Measurements from ENCODE around the gene PSME2. TPM values are rescaled to one million over a fixed set of nuclear protein-coding genes. Genes with fewer than 3 reads are reported as not detected.

Gene PSME2
- polyA plus RNA-seq (2013, experiment 1 of 2) = 96.5 TPM
- 93.0 TPM for polyA plus RNA-seq (2013, experiment 2 of 2)

- no peak within 1 kb of the TSS for H4K5ac ChIP-seq (ENCODE audit: low read length)
- peaks cover 20% of the 10 kb centered on the region for H3K79me1 ChIP-seq (ENCODE audit: low read length)
- peaks cover 8% of the 10 kb centered on the region for H3K4me1 ChIP-seq (ENCODE audit: control insufficient read depth, low read depth, low read length)
- peak within 1 kb of the TSS; percentile 98 for H3K9ac ChIP-seq (ENCODE audit: low read length)
- H3K18ac ChIP-seq (ENCODE audit: low read length) = peak within 1 kb of the TSS; percentile 43
- H2BK120ac ChIP-seq (ENCODE audit: low read depth, low read length) = no peak within 1 kb of the TSS
- no CpG with 5 or more reads among the region's 25 CpGs for WGBS (ENCODE audit: extremely low coverage, insufficient coverage, low lambda C conversion rate)
- no peak within 1 kb of the TSS for H4K8ac ChIP-seq (ENCODE audit: low read depth, low read length)
- no peak within 1 kb of the TSS for H3K4ac ChIP-seq (ENCODE audit: low read depth, low read length)
- H3K36me3 ChIP-seq (ENCODE audit: control insufficient read depth, insufficient read depth, low read length) = peaks cover 8% of the 10 kb centered on the region
- no peaks in the 10 kb centered on the region for H3K27me3 ChIP-seq (ENCODE audit: insufficient read depth, low read length, poor library complexity)
- peak within 1 kb of the TSS; percentile 82 for H3K27ac ChIP-seq (ENCODE audit: low read depth, low read length)
- peaks cover 16% of the 10 kb centered on the region for H3K79me2 ChIP-seq (ENCODE audit: control insufficient read depth, insufficient read depth, low read length)
- H3K56ac ChIP-seq (ENCODE audit: low read length) = peak within 1 kb of the TSS; percentile 98
- peak; percentile 99 for DNase-seq
- H3K23ac ChIP-seq (ENCODE audit: low read length) = no peak within 1 kb of the TSS
- H2BK5ac ChIP-seq (ENCODE audit: low read length) = peak within 1 kb of the TSS; percentile 80
- no peak within 1 kb of the TSS for H2AK5ac ChIP-seq (ENCODE audit: low read length)
- no peak within 1 kb of the TSS for H2BK15ac ChIP-seq (replicated peaks; ENCODE audit: low read depth)
- H3K4me3 ChIP-seq (ENCODE audit: low read length) = peak within 1 kb of the TSS; percentile 96
- H3K4me2 ChIP-seq (ENCODE audit: low read length) = peak within 1 kb of the TSS; percentile 98
These were observed at the start of gene PSME2 for GRCh38 chr14:24146453-24146977. Gene PSME2, minus strand, starts transcription at chr14:24146610. Its CDS starts 29 bp downstream, at chr14:24146581.

- H3K27me3 ChIP-seq (ENCODE audit: insufficient read depth, low read length, poor library complexity) = no peaks in the 10 kb centered on the region
These were observed 49.0 kb upstream of the PSME2 start, which contains the start of gene TM9SF1 for GRCh38 chr14:24195186-24196070. Gene TM9SF1, minus strand, starts transcription at chr14:24195441. Its CDS starts 422 bp downstream, at chr14:24195019.

GRCh38 chr14:24194873-24195185 lies 48.4 kb upstream of the PSME2 start:
- H3K4me3 ChIP-seq (ENCODE audit: low read length) = peak overlapping the region; percentile 64
- H2BK5ac ChIP-seq (ENCODE audit: low read length) = no peak overlapping the region
- peak overlapping the region; percentile 92 for H3K27ac ChIP-seq (ENCODE audit: low read depth, low read length)
- peak overlapping the region; percentile 61 for H3K4me2 ChIP-seq (ENCODE audit: low read length)
- H2BK15ac ChIP-seq (replicated peaks; ENCODE audit: low read depth) = no peak overlapping the region
- H3K4me1 ChIP-seq (ENCODE audit: control insufficient read depth, low read depth, low read length) = no peaks in the 10 kb centered on the region
- H3K4ac ChIP-seq (ENCODE audit: low read depth, low read length) = peak overlapping the region; percentile 66
- peak overlapping the region; percentile 71 for H3K18ac ChIP-seq (ENCODE audit: low read length)
- H4K8ac ChIP-seq (ENCODE audit: low read depth, low read length) = peak overlapping the region; percentile 41
- WGBS (ENCODE audit: extremely low coverage, insufficient coverage, low lambda C conversion rate) = no CpG with 5 or more reads among the region's 8 CpGs
- no peak overlapping the region for H2BK120ac ChIP-seq (ENCODE audit: low read depth, low read length)
- no peak overlapping the region for H4K5ac ChIP-seq (ENCODE audit: low read length)
- H3K56ac ChIP-seq (ENCODE audit: low read length) = peak overlapping the region; percentile 97
- no peak overlapping the region for H3K23ac ChIP-seq (ENCODE audit: low read length)
- H3K27me3 ChIP-seq (ENCODE audit: insufficient read depth, low read length, poor library complexity) = no peaks in the 10 kb centered on the region
- H3K79me2 ChIP-seq (ENCODE audit: control insufficient read depth, insufficient read depth, low read length) = no peaks in the 10 kb centered on the region
- H3K9ac ChIP-seq (ENCODE audit: low read length) = peak overlapping the region; percentile 96
- peaks cover 4% of the 10 kb centered on the region for H3K36me3 ChIP-seq (ENCODE audit: control insufficient read depth, insufficient read depth, low read length)
- DNase-seq = no peak
- no peak overlapping the region for H2AK5ac ChIP-seq (ENCODE audit: low read length)
- H3K79me1 ChIP-seq (ENCODE audit: low read length) = no peaks in the 10 kb centered on the region

More at GRCh38 chr14:24195186-24196070, 49.0 kb upstream of the PSME2 start, which contains the start of gene TM9SF1:
- H4K5ac ChIP-seq (ENCODE audit: low read length) = no peak within 1 kb of the TSS
- peak within 1 kb of the TSS; percentile 79 for H3K4me3 ChIP-seq (ENCODE audit: low read length)
- no peak within 1 kb of the TSS for H2BK15ac ChIP-seq (replicated peaks; ENCODE audit: low read depth)
- H3K56ac ChIP-seq (ENCODE audit: low read length) = peak within 1 kb of the TSS; percentile 97
- DNase-seq = peak; percentile 94
- H3K4me1 ChIP-seq (ENCODE audit: control insufficient read depth, low read depth, low read length) = no peaks in the 10 kb centered on the region
- peak within 1 kb of the TSS; percentile 91 for H2BK5ac ChIP-seq (ENCODE audit: low read length)
- peak within 1 kb of the TSS; percentile 71 for H3K18ac ChIP-seq (ENCODE audit: low read length)
- H3K4ac ChIP-seq (ENCODE audit: low read depth, low read length) = peak within 1 kb of the TSS; percentile 66
- peak within 1 kb of the TSS; percentile 61 for H3K4me2 ChIP-seq (ENCODE audit: low read length)
- WGBS (ENCODE audit: extremely low coverage, insufficient coverage, low lambda C conversion rate) = no CpG with 5 or more reads among the region's 89 CpGs
- peak within 1 kb of the TSS; percentile 96 for H3K9ac ChIP-seq (ENCODE audit: low read length)
- H3K23ac ChIP-seq (ENCODE audit: low read length) = no peak within 1 kb of the TSS
- H3K79me2 ChIP-seq (ENCODE audit: control insufficient read depth, insufficient read depth, low read length) = no peaks in the 10 kb centered on the region
- peak within 1 kb of the TSS; percentile 82 for H4K8ac ChIP-seq (ENCODE audit: low read depth, low read length)
- peaks cover 4% of the 10 kb centered on the region for H3K36me3 ChIP-seq (ENCODE audit: control insufficient read depth, insufficient read depth, low read length)
- no peak within 1 kb of the TSS for H2AK5ac ChIP-seq (ENCODE audit: low read length)
- peak within 1 kb of the TSS; percentile 92 for H3K27ac ChIP-seq (ENCODE audit: low read depth, low read length)
- no peaks in the 10 kb centered on the region for H3K79me1 ChIP-seq (ENCODE audit: low read length)
- H2BK120ac ChIP-seq (ENCODE audit: low read depth, low read length) = peak within 1 kb of the TSS; percentile 15

- no peak overlapping the region for H3K18ac ChIP-seq (ENCODE audit: low read length)
- no peaks in the 10 kb centered on the region for H3K4me1 ChIP-seq (ENCODE audit: control insufficient read depth, low read depth, low read length)
- H3K23ac ChIP-seq (ENCODE audit: low read length) = no peak overlapping the region
- no peak overlapping the region for H4K8ac ChIP-seq (ENCODE audit: low read depth, low read length)
- no peaks in the 10 kb centered on the region for H3K27me3 ChIP-seq (ENCODE audit: insufficient read depth, low read length, poor library complexity)
- peak overlapping the region; percentile 61 for H3K4me2 ChIP-seq (ENCODE audit: low read length)
- H2BK5ac ChIP-seq (ENCODE audit: low read length) = no peak overlapping the region
- no peak for DNase-seq
- no CpG with 5 or more reads among the region's 7 CpGs for WGBS (ENCODE audit: extremely low coverage, insufficient coverage, low lambda C conversion rate)
- H3K4me3 ChIP-seq (ENCODE audit: low read length) = no peak overlapping the region
- H3K9ac ChIP-seq (ENCODE audit: low read length) = peak overlapping the region; percentile 96
- no peak overlapping the region for H4K5ac ChIP-seq (ENCODE audit: low read length)
- no peak overlapping the region for H2BK15ac ChIP-seq (replicated peaks; ENCODE audit: low read depth)
- H2AK5ac ChIP-seq (ENCODE audit: low read length) = no peak overlapping the region
- H3K4ac ChIP-seq (ENCODE audit: low read depth, low read length) = peak overlapping the region; percentile 66
- H3K79me2 ChIP-seq (ENCODE audit: control insufficient read depth, insufficient read depth, low read length) = no peaks in the 10 kb centered on the region
- H3K36me3 ChIP-seq (ENCODE audit: control insufficient read depth, insufficient read depth, low read length) = peaks cover 4% of the 10 kb centered on the region
- H2BK120ac ChIP-seq (ENCODE audit: low read depth, low read length) = no peak overlapping the region
- peak overlapping the region; percentile 97 for H3K56ac ChIP-seq (ENCODE audit: low read length)
- no peaks in the 10 kb centered on the region for H3K79me1 ChIP-seq (ENCODE audit: low read length)
- no peak overlapping the region for H3K27ac ChIP-seq (ENCODE audit: low read depth, low read length)
These were observed 47.9 kb upstream of the PSME2 start for GRCh38 chr14:24194186-24194872.

GRCh38 chr14:24192933-24193332 lies 46.5 kb upstream of the PSME2 start:
- no peak overlapping the region for H2BK15ac ChIP-seq (replicated peaks; ENCODE audit: low read depth)
- H3K27me3 ChIP-seq (ENCODE audit: insufficient read depth, low read length, poor library complexity) = no peaks in the 10 kb centered on the region
- no peak overlapping the region for H4K5ac ChIP-seq (ENCODE audit: low read length)
- no peak overlapping the region for H3K56ac ChIP-seq (ENCODE audit: low read length)
- no peak overlapping the region for H3K4ac ChIP-seq (ENCODE audit: low read depth, low read length)
- H2AK5ac ChIP-seq (ENCODE audit: low read length) = no peak overlapping the region
- H3K79me1 ChIP-seq (ENCODE audit: low read length) = peaks cover 1% of the 10 kb centered on the region
- WGBS (ENCODE audit: extremely low coverage, insufficient coverage, low lambda C conversion rate) = no CpG with 5 or more reads among the region's 15 CpGs
- no peak for DNase-seq
- peaks cover 4% of the 10 kb centered on the region for H3K36me3 ChIP-seq (ENCODE audit: control insufficient read depth, insufficient read depth, low read length)
- H4K8ac ChIP-seq (ENCODE audit: low read depth, low read length) = no peak overlapping the region
- peaks cover 2% of the 10 kb centered on the region for H3K4me1 ChIP-seq (ENCODE audit: control insufficient read depth, low read depth, low read length)
- H2BK5ac ChIP-seq (ENCODE audit: low read length) = no peak overlapping the region
- H3K4me3 ChIP-seq (ENCODE audit: low read length) = no peak overlapping the region
- no peak overlapping the region for H3K23ac ChIP-seq (ENCODE audit: low read length)
- no peak overlapping the region for H3K27ac ChIP-seq (ENCODE audit: low read depth, low read length)
- no peak overlapping the region for H3K4me2 ChIP-seq (ENCODE audit: low read length)
- H3K9ac ChIP-seq (ENCODE audit: low read length) = no peak overlapping the region
- H2BK120ac ChIP-seq (ENCODE audit: low read depth, low read length) = no peak overlapping the region
- no peak overlapping the region for H3K18ac ChIP-seq (ENCODE audit: low read length)
- peaks cover 2% of the 10 kb centered on the region for H3K79me2 ChIP-seq (ENCODE audit: control insufficient read depth, insufficient read depth, low read length)
